Astrocyte of the spinal cord (primary cell): Measurements from ENCODE around the gene SAA2.
"Not testable (repeated sequence)": the region's sequence is repeated elsewhere in the genome, so short reads cannot be mapped to it uniquely, and the experiment has no call there.

Source experiments
- DNase-seq: peaks from one replicate; pipeline ENCODE4 v3.0.0; 2011; ENCODE audit warnings: low read depth, low spot score
- H3K4me3 ChIP-seq: 2 replicates; pipeline ENCODE4 v1.5.1; 2011; ENCODE audit warnings: low read depth, mild to moderate bottlenecking, low read length, moderate library complexity
- CTCF ChIP-seq: IDR thresholded peaks from 2 replicates; pipeline ENCODE4 v1.5.1; 2012; ENCODE audit warnings: low read depth, mild to moderate bottlenecking, low read length, inconsistent platforms
- in situ Hi-C: cut with HindIII; loops from 2 replicates; pipeline ENCODE4 v1.10.0; 2017; ENCODE audit warnings: low sequenced_read_pairs

SAA2 gene

GRCh38 chr11:18264677-18265555 is 16.4 kb upstream of the SAA2 start:
- DNase-seq = no peak
- TF ChIP-seq CTCF = no peak
- no peak overlapping the region for H3K4me3 ChIP-seq
- in situ Hi-C loops = no loop called here

GRCh38 chr11:18264035-18264434 is 15.6 kb upstream of the SAA2 start:
- TF ChIP-seq CTCF = no peak
- H3K4me3 ChIP-seq = no peak overlapping the region
- DNase-seq = no peak
- in situ Hi-C loops = no loop called here

- H3K4me3 ChIP-seq, in situ Hi-C loops, DNase-seq: not testable (repeated sequence)
Measured at GRCh38 chr11:18262681-18263350, 14.3 kb upstream of the SAA2 start.

- no peak overlapping the region for H3K4me3 ChIP-seq
- TF ChIP-seq CTCF = no peak
- in situ Hi-C loops = no loop called here
- no peak for DNase-seq
Measured at GRCh38 chr11:18261721-18262120, 13.3 kb upstream of the SAA2 start.

GRCh38 chr11:18259259-18259658 is 10.8 kb upstream of the SAA2 start:
- in situ Hi-C loops = no loop called here
- H3K4me3 ChIP-seq = no peak overlapping the region
- TF ChIP-seq CTCF = no peak
- DNase-seq = no peak

GRCh38 chr11:18254781-18255361 is 6.4 kb upstream of the SAA2 start:
- no peak for DNase-seq
- TF ChIP-seq CTCF = no peak
- in situ Hi-C loops = no loop called here
- H3K4me3 ChIP-seq = no peak overlapping the region

- TF ChIP-seq CTCF = no peak
- in situ Hi-C loops = no loop called here
- DNase-seq = no peak
- H3K4me3 ChIP-seq = no peak overlapping the region
Measured at GRCh38 chr11:18253778-18254338, 5.4 kb upstream of the SAA2 start.
